BJ (cell line): ENCODE measurements around the gene XRCC6. TPM values are rescaled to one million over a fixed set of nuclear protein-coding genes. Genes with fewer than 3 reads are reported as not detected.
"Not testable (repeated sequence)": the region's sequence is repeated elsewhere in the genome, so short reads cannot be mapped to it uniquely, and the experiment has no call there.

ENCODE experiments used
- CTCF ChIA-PET: fragments of 350-600 bp; formaldehyde crosslinking; extraction: SDS; loops from one replicate; lab custom pipeline; 2021; ENCODE audit warnings: antibody characterized with exemption, inconsistent platforms; lab: Yijun Ruan, JAX
- POLR2A ChIA-PET: fragments of 300-600 bp; sonication (Branson Sonifier 250); formaldehyde crosslinking; extraction: SDS; loops from one replicate; lab custom pipeline; 2021; ENCODE audit warnings: antibody characterized with exemption; lab: Charles Lee
- DNase-seq: peaks from one replicate; pipeline ENCODE4 v3.0.0-alpha.2; 2011; ENCODE audit warnings: low read depth
- H3K27me3 ChIP-seq: 2 replicates; pipeline ENCODE4 v1.6.0; 2011; ENCODE audit warnings: low read length; ENCODE audit not compliant: control insufficient read depth, insufficient read depth
- H3K36me3 ChIP-seq: 2 replicates; pipeline ENCODE4 v1.5.1; 2011; ENCODE audit warnings: low read length; ENCODE audit not compliant: control insufficient read depth, insufficient read depth
- H3K4me3 ChIP-seq: 2 replicates; pipeline ENCODE4 v1.5.1; 2011; ENCODE audit warnings: low read depth, mild to moderate bottlenecking, control low read depth, low read length
- polyA plus RNA-seq: library from polyadenylated mRNA; depleted of rRNA; stranded (reverse); fragments of >200 nt; gene quantifications from 2 replicates; pipeline ENCODE4 v1.2.3, GENCODE V29; 2011
- TF ChIP-seq, protein P1 (sequence below): IDR thresholded peaks from 2 replicates; pipeline ENCODE4 v1.5.1; 2011; ENCODE audit warnings: low read depth, mild to moderate bottlenecking, control low read depth, inconsistent platforms, low read length, moderate library complexity; ENCODE audit not compliant: insufficient read depth

The XRCC6 gene
- polyA plus RNA-seq, 1 experiment: 105 TPM

DNA sequence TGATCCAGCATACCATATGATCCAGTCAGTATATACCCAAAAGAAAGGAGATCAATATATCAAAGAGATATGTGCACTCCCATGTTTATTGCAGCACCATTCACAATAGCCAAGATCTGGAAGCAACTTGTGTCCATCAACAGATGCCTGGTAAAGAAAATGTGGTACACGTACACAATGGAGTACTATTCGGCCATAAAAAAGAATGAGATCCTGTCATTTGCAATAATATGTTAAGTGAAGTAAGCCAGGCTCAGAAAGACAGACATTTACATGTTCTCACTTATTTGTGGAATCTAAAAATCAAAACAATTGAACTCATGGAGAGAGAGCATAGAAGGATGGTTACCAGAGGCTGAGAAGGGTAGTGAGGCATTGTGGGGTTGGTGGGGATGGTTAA is 40.6 kb downstream of the XRCC6 start:
- DNase-seq: no peak
- TF ChIP-seq, protein P1, sequence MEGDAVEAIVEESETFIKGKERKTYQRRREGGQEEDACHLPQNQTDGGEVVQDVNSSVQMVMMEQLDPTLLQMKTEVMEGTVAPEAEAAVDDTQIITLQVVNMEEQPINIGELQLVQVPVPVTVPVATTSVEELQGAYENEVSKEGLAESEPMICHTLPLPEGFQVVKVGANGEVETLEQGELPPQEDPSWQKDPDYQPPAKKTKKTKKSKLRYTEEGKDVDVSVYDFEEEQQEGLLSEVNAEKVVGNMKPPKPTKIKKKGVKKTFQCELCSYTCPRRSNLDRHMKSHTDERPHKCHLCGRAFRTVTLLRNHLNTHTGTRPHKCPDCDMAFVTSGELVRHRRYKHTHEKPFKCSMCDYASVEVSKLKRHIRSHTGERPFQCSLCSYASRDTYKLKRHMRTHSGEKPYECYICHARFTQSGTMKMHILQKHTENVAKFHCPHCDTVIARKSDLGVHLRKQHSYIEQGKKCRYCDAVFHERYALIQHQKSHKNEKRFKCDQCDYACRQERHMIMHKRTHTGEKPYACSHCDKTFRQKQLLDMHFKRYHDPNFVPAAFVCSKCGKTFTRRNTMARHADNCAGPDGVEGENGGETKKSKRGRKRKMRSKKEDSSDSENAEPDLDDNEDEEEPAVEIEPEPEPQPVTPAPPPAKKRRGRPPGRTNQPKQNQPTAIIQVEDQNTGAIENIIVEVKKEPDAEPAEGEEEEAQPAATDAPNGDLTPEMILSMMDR: no peak
- Histone ChIP-seq H3K27me3 (no peaks in the 10 kb centered on the region), H3K4me3 (no peak overlapping the region), H3K36me3 (peaks cover 27% of the 10 kb centered on the region)
- CTCF ChIA-PET: interaction anchor here (2.0 kb wide), 1 partner anchor 35 kb away, joined by 8 read pairs; no protein-coding TSS in a partner anchor
- POLR2A ChIA-PET: no interaction called here

DNA sequence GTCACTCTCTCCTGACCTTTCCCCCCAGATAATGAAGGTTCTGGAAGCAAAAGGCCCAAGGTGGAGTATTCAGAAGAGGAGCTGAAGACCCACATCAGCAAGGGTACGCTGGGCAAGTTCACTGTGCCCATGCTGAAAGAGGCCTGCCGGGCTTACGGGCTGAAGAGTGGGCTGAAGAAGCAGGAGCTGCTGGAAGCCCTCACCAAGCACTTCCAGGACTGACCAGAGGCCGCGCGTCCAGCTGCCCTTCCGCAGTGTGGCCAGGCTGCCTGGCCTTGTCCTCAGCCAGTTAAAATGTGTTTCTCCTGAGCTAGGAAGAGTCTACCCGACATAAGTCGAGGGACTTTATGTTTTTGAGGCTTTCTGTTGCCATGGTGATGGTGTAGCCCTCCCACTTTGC is 42.5 kb downstream of the XRCC6 start:
- CTCF ChIA-PET: interaction anchor here (1.7 to 5.0 kb wide), 2 partner anchors 9 to 25 kb away, joined by 5 to 47 read pairs; partner anchors contain the start of gene SNU13
- DNase-seq, H3K4me3 ChIP-seq, POLR2A ChIA-PET, H3K27me3 ChIP-seq: not testable (repeated sequence)
- peaks cover 21% of the 10 kb centered on the region for H3K36me3 ChIP-seq

DNA sequence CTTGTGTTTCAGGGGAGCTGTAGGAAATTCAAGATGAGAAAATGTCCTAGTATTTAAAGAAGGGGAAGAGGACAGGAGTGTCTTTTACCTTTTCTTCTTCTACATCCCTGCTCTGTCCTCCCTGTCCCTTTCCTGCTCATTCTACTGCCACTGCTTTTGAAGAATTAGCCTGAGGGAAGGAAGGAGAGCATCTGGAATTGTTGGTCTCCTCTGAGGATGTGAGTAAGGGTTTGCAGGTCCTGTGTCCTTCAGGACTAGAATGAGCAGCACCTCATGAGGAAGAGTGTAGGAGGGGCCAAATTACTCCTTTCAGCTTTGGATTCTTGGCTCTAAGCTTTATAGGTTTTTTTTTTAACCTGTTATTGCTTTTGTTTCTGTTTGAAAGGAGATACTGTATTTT is 43.4 kb downstream of the XRCC6 start:
- POLR2A ChIA-PET: no interaction called here
- CTCF ChIA-PET: interaction anchor here (0.6 to 5.0 kb wide), 4 partner anchors 10 to 51 kb away, joined by 3 to 47 read pairs (median 15); no protein-coding TSS in a partner anchor
- TF ChIP-seq, protein P1: no peak
- Histone ChIP-seq H3K36me3 (peaks cover 20% of the 10 kb centered on the region), H3K4me3 (no peak overlapping the region), H3K27me3 (no peaks in the 10 kb centered on the region)
- no peak for DNase-seq

DNA sequence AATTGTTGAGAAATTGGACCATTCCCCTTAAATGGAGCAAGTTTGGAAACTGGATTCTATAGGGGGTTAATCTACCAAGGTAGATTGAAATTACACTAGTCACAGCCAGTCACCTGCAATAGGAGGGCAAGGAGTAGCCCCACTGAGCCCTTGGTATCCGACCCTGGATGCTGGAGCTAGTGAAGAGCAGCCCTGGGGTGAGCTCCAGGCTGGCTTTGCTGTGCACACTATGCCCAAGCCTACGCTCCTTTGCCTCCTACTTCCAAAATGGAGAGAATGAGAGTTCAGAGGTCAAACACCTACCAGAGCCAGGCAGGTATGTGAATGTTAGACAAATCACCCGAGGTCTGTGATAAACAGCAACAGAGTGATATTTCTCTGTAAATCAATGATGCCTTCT is 43.9 kb downstream of the XRCC6 start:
- ChIA-PET POLR2A (no interaction called here), CTCF (interaction anchor here (1.2 to 5.0 kb wide), 4 partner anchors 11 to 275 kb away, joined by 3 to 47 read pairs (median 24); no protein-coding TSS in a partner anchor)
- Histone ChIP-seq H3K4me3 (no peak overlapping the region), H3K27me3 (no peaks in the 10 kb centered on the region), H3K36me3 (peaks cover 18% of the 10 kb centered on the region)
- no peak for DNase-seq
- TF ChIP-seq, protein P1: no peak

DNA sequence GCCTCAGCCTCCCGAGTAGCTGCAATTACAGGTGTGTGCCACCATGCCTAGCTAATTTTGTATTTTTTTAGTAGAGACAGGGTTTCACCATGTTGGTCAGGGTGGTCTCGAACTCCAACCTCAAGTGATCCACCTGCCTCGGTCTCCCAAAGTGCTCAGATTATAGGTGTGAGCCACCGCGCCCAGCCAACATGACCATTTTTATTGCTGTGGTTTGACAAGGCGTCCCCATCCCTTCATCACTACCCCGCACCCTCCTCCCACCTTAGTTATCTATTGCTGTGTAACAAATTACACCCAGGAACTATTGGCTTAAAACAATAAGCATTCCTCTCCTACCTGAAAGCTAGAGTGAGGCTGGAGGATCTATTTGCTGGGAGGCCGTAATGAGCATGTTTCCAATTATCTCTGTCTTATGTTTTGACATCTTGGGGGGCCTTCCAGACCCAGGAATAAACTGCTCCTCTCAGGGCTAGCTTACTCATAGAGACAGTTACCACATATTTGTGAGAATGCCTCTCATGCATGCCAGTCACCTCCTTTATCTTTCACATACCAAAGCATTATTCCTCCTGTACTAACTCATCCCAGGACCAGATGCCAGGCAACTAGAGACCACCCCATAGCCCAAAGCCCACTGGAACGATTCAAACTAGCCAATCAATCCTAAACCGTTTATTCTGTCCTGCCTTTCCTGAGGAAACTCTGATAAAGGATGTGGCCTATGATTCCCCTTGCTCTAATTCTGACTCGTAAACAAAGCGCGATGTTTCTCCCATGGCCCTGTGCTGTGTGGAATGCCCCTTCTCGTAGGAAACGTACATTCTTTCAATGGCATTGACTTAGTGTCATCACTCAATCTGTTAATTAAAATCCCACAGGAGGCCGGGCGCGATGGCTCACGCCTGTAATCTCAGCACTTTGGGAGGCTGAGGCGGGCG is 48.1 kb downstream of the XRCC6 start:
- peaks cover 7% of the 10 kb centered on the region for H3K36me3 ChIP-seq
- TF ChIP-seq, protein P1: no peak
- ChIA-PET POLR2A (no interaction called here), CTCF (interaction anchor here (0.8 to 1.0 kb wide), 2 partner anchors 9 to 28 kb away, joined by 4 read pairs; no protein-coding TSS in a partner anchor)
- DNase-seq: peak; percentile 65
- H3K4me3 ChIP-seq: no peak overlapping the region
- H3K27me3 ChIP-seq: no peaks in the 10 kb centered on the region

DNA sequence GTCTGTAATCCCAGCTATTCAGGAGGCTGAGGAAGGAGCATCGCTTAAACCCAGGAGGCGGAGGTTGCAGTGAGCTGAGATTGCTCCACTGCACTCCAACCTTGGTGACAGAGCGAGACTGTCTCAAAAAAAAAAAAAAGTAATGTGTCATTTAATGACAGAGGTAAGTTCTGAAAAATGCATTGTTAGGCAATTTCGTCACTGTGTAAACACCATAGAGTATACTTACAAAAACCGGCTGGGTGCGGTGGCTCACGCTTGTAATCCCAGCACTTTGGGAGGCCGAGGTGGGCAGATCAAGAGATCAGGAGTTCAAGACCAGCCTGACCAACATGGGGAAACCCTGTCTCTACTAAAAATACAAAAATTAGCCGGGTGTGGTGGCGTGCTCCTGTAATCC is 51.0 kb downstream of the XRCC6 start:
- DNase-seq, POLR2A ChIA-PET, H3K27me3 ChIP-seq, H3K4me3 ChIP-seq: not testable (repeated sequence)
- peaks cover 16% of the 10 kb centered on the region for H3K36me3 ChIP-seq
- CTCF ChIA-PET: interaction anchor here (1.0 to 1.6 kb wide), 4 partner anchors 12 to 25 kb away, joined by 3 to 4 read pairs (median 4); no protein-coding TSS in a partner anchor
